Activated naive CD8-positive, alpha-beta T cell treated with anti-CD3 and anti-CD28 coated beads, Interleukin-2, amount 50 U/mL, for 24 hours (primary cell): ENCODE results near the gene NR3C1.
A peak's percentile ranks its signal among the peaks of the same experiment; 100 is the strongest.

Experiments used
- ATAC-seq: fragments of 150-1000 bp; cut with Tn5 transposase; one replicate; pipeline ENCODE4 v1.10.0; 2021
- DNase-seq: peaks from one replicate; pipeline ENCODE4 v3.0.0; 2021
- H3K27ac Mint-ChIP-seq: one replicate; pipeline ENCODE4 v1.8.0; 2021; ENCODE audit warnings: mild to moderate bottlenecking, mixed read lengths
- H3K27me3 Mint-ChIP-seq: one replicate; pipeline ENCODE4 v1.8.0; 2021; ENCODE audit warnings: mixed read lengths
- H3K36me3 Mint-ChIP-seq: one replicate; pipeline ENCODE4 v1.8.0; 2021; ENCODE audit warnings: low read depth, mixed read lengths
- H3K4me1 Mint-ChIP-seq: one replicate; pipeline ENCODE4 v1.8.0; 2021; ENCODE audit warnings: mixed read lengths
- H3K4me3 Mint-ChIP-seq: one replicate; pipeline ENCODE4 v1.8.0; 2021; ENCODE audit warnings: mild to moderate bottlenecking, moderate library complexity, mixed read lengths
- H3K9me3 Mint-ChIP-seq: one replicate; pipeline ENCODE4 v1.8.0; 2021; ENCODE audit warnings: mixed read lengths

Gene NR3C1

GRCh38 chr5:143314659-143315058, 88.8 kb downstream of the NR3C1 start:
- no peak for ATAC-seq
- no peak overlapping the region for H3K4me3 Mint-ChIP-seq
- H3K4me1 Mint-ChIP-seq, result peaks cover 74% of the 10 kb centered on the region
- peak overlapping the region; percentile 66 for H3K27ac Mint-ChIP-seq
- peaks cover 4% of the 10 kb centered on the region for H3K9me3 Mint-ChIP-seq
- no peaks in the 10 kb centered on the region for H3K27me3 Mint-ChIP-seq
- DNase-seq, result no peak
- peaks cover 32% of the 10 kb centered on the region for H3K36me3 Mint-ChIP-seq

GRCh38 chr5:143314099-143314498, 89.4 kb downstream of the NR3C1 start:
- Mint-ChIP-seq H3K27ac (peak overlapping the region; percentile 84), H3K36me3 (peaks cover 38% of the 10 kb centered on the region), H3K4me1 (peaks cover 68% of the 10 kb centered on the region), H3K9me3 (peaks cover 4% of the 10 kb centered on the region), H3K4me3 (no peak overlapping the region), H3K27me3 (no peaks in the 10 kb centered on the region)
- no peak for ATAC-seq
- DNase-seq, result no peak

- Mint-ChIP-seq H3K4me3 (no peak overlapping the region), H3K4me1 (peaks cover 63% of the 10 kb centered on the region), H3K36me3 (peaks cover 45% of the 10 kb centered on the region), H3K27ac (peak overlapping the region; percentile 84), H3K27me3 (no peaks in the 10 kb centered on the region), H3K9me3 (peaks cover 4% of the 10 kb centered on the region)
- DNase-seq, result no peak
- peak; percentile 60 for ATAC-seq
These were observed 90.1 kb downstream of the NR3C1 start for GRCh38 chr5:143313298-143313852.

- Mint-ChIP-seq H3K4me3 (no peak overlapping the region), H3K27ac (peak overlapping the region; percentile 39), H3K9me3 (peaks cover 4% of the 10 kb centered on the region), H3K36me3 (peaks cover 50% of the 10 kb centered on the region), H3K27me3 (no peaks in the 10 kb centered on the region), H3K4me1 (peaks cover 58% of the 10 kb centered on the region)
- DNase-seq (no peak), ATAC-seq (no peak)
These were observed 90.7 kb downstream of the NR3C1 start for GRCh38 chr5:143312822-143313221.

- DNase-seq, result no peak
- ATAC-seq, result no peak
- H3K4me1 Mint-ChIP-seq, result peaks cover 52% of the 10 kb centered on the region
- no peak overlapping the region for H3K4me3 Mint-ChIP-seq
- peaks cover 55% of the 10 kb centered on the region for H3K36me3 Mint-ChIP-seq
- H3K9me3 Mint-ChIP-seq, result peaks cover 4% of the 10 kb centered on the region
- peak overlapping the region; percentile 7 for H3K27ac Mint-ChIP-seq
- no peaks in the 10 kb centered on the region for H3K27me3 Mint-ChIP-seq
These were observed 91.5 kb downstream of the NR3C1 start for GRCh38 chr5:143311955-143312354.

- Mint-ChIP-seq H3K27ac (no peak overlapping the region), H3K36me3 (peaks cover 57% of the 10 kb centered on the region), H3K9me3 (peaks cover 4% of the 10 kb centered on the region), H3K27me3 (no peaks in the 10 kb centered on the region), H3K4me3 (no peak overlapping the region), H3K4me1 (peaks cover 48% of the 10 kb centered on the region)
- DNase-seq (no peak), ATAC-seq (no peak)
These were observed 92.1 kb downstream of the NR3C1 start for GRCh38 chr5:143311428-143311827.

GRCh38 chr5:143309661-143310431, 93.6 kb downstream of the NR3C1 start:
- Mint-ChIP-seq H3K4me3 (no peak overlapping the region), H3K36me3 (peaks cover 71% of the 10 kb centered on the region), H3K27ac (no peak overlapping the region), H3K27me3 (no peaks in the 10 kb centered on the region), H3K4me1 (peaks cover 43% of the 10 kb centered on the region), H3K9me3 (peaks cover 11% of the 10 kb centered on the region)
- DNase-seq (no peak), ATAC-seq (no peak)

GRCh38 chr5:143308731-143309130, 94.8 kb downstream of the NR3C1 start:
- Mint-ChIP-seq H3K4me3 (no peak overlapping the region), H3K27me3 (no peaks in the 10 kb centered on the region), H3K27ac (no peak overlapping the region), H3K4me1 (peaks cover 33% of the 10 kb centered on the region), H3K9me3 (peaks cover 13% of the 10 kb centered on the region), H3K36me3 (peaks cover 80% of the 10 kb centered on the region)
- no peak for DNase-seq
- no peak for ATAC-seq

GRCh38 chr5:143306040-143306439, 97.4 kb downstream of the NR3C1 start:
- H3K4me3 Mint-ChIP-seq, result no peak overlapping the region
- H3K4me1 Mint-ChIP-seq, result peaks cover 18% of the 10 kb centered on the region
- H3K27ac Mint-ChIP-seq, result no peak overlapping the region
- peaks cover 71% of the 10 kb centered on the region for H3K36me3 Mint-ChIP-seq
- no peak for ATAC-seq
- H3K27me3 Mint-ChIP-seq, result no peaks in the 10 kb centered on the region
- H3K9me3 Mint-ChIP-seq, result peaks cover 10% of the 10 kb centered on the region
- no peak for DNase-seq

GRCh38 chr5:143304836-143305475, 98.5 kb downstream of the NR3C1 start:
- Mint-ChIP-seq H3K36me3 (peaks cover 72% of the 10 kb centered on the region), H3K27ac (no peak overlapping the region)

GRCh38 chr5:143302341-143303045, 101.0 kb downstream of the NR3C1 start:
- Mint-ChIP-seq H3K36me3 (peaks cover 63% of the 10 kb centered on the region), H3K27me3 (no peaks in the 10 kb centered on the region), H3K27ac (no peak overlapping the region), H3K4me3 (no peak overlapping the region), H3K4me1 (peaks cover 22% of the 10 kb centered on the region), H3K9me3 (peaks cover 10% of the 10 kb centered on the region)
- ATAC-seq, result no peak
- DNase-seq, result no peak

More at GRCh38 chr5:143304836-143305475, 98.5 kb downstream of the NR3C1 start:
- Mint-ChIP-seq H3K4me3 (no peak overlapping the region), H3K27me3 (no peaks in the 10 kb centered on the region), H3K9me3 (peaks cover 10% of the 10 kb centered on the region), H3K4me1 (peaks cover 18% of the 10 kb centered on the region)
- ATAC-seq (no peak), DNase-seq (no peak)

- no peak overlapping the region for H3K27ac Mint-ChIP-seq
- no peak overlapping the region for H3K4me3 Mint-ChIP-seq
- peaks cover 57% of the 10 kb centered on the region for H3K36me3 Mint-ChIP-seq
- H3K27me3 Mint-ChIP-seq, result no peaks in the 10 kb centered on the region
- H3K9me3 Mint-ChIP-seq, result no peaks in the 10 kb centered on the region
- DNase-seq (no peak), ATAC-seq (no peak)
- peaks cover 5% of the 10 kb centered on the region for H3K4me1 Mint-ChIP-seq
These were observed 105.7 kb downstream of the NR3C1 start for GRCh38 chr5:143297756-143298155.

GRCh38 chr5:143290125-143290524, 113.4 kb downstream of the NR3C1 start:
- Mint-ChIP-seq H3K4me1 (peaks cover 5% of the 10 kb centered on the region), H3K27me3 (no peaks in the 10 kb centered on the region), H3K9me3 (no peaks in the 10 kb centered on the region), H3K36me3 (peaks cover 68% of the 10 kb centered on the region), H3K4me3 (no peak overlapping the region), H3K27ac (no peak overlapping the region)
- ATAC-seq (no peak), DNase-seq (no peak)

- H3K36me3 Mint-ChIP-seq, result peaks cover 72% of the 10 kb centered on the region
These were observed 119.0 kb downstream of the NR3C1 start for GRCh38 chr5:143284521-143284920.

More at GRCh38 chr5:143284521-143284920, 119.0 kb downstream of the NR3C1 start:
- ATAC-seq, result no peak
- Mint-ChIP-seq H3K4me1 (peaks cover 4% of the 10 kb centered on the region), H3K27me3 (no peaks in the 10 kb centered on the region), H3K4me3 (no peak overlapping the region), H3K9me3 (no peaks in the 10 kb centered on the region), H3K27ac (no peak overlapping the region)
- no peak for DNase-seq
